ENCODE results near the gene FASTK.
"Not testable (repeated sequence)": the region's sequence is repeated elsewhere in the genome, so short reads cannot be mapped to it uniquely, and the experiment has no call there.

The FASTK gene

DNA sequence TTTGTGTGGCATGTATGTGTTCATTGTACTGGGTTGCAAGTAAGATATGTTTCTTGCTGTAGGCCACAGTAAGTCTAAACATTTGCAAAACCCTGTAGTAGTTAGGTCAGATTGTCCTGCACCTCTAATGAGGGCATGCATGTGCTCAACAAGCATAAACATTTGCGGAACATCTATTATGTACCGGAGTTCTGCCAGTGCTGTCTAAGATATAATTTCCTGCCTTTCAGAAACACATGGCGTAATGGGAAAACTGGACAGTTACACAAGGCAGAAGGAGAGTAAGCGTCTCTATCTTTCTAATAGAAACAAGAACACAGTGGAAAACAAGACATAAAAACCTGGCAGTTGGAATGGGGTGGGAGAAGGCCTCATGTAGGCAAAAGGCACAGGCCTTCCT lies 49.6 kb downstream of the FASTK start:
- no peak overlapping the region for H3K4me3 ChIP-seq (ENCODE audit: low read depth, low read length)
- DNase-seq (ENCODE audit: low read depth) = no peak
- TF ChIP-seq, protein P1, sequence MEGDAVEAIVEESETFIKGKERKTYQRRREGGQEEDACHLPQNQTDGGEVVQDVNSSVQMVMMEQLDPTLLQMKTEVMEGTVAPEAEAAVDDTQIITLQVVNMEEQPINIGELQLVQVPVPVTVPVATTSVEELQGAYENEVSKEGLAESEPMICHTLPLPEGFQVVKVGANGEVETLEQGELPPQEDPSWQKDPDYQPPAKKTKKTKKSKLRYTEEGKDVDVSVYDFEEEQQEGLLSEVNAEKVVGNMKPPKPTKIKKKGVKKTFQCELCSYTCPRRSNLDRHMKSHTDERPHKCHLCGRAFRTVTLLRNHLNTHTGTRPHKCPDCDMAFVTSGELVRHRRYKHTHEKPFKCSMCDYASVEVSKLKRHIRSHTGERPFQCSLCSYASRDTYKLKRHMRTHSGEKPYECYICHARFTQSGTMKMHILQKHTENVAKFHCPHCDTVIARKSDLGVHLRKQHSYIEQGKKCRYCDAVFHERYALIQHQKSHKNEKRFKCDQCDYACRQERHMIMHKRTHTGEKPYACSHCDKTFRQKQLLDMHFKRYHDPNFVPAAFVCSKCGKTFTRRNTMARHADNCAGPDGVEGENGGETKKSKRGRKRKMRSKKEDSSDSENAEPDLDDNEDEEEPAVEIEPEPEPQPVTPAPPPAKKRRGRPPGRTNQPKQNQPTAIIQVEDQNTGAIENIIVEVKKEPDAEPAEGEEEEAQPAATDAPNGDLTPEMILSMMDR (IDR thresholded peaks at IDR 0.05; ENCODE audit: control insufficient read depth, extremely low read depth, insufficient read depth) = no peak

DNA sequence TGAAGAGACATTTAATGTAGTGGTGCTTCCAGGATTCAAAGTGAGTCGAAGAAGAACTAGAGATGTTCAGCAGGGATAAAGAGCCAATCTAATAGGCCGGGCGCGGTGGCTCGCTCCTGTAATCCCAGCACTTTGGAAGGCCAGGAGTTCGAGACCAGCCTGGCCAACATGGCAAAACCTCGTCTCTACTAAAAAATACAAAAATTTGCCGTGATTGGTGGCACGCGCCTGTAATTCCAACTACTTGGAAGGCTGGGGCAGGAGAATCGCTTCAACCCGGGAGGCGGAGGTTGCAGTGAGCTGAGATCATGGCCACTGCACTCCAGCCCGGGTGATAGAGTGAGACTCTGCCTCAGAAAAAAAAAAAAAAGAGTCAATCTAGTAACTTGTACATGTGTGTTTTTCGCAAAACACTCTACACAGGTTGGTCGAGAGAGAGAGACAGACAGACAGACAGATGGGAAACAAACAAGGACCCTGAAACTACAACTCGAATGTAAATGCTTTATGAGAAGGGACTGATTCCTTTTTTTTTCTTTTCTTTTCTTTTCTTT lies 51.6 kb downstream of the FASTK start:
- H3K4me3 ChIP-seq (ENCODE audit: low read depth, low read length) = peak overlapping the region; percentile 94
- DNase-seq (ENCODE audit: low read depth) = no peak
- TF ChIP-seq, protein P1 (IDR thresholded peaks at IDR 0.05; ENCODE audit: control insufficient read depth, extremely low read depth, insufficient read depth) = no peak

DNA sequence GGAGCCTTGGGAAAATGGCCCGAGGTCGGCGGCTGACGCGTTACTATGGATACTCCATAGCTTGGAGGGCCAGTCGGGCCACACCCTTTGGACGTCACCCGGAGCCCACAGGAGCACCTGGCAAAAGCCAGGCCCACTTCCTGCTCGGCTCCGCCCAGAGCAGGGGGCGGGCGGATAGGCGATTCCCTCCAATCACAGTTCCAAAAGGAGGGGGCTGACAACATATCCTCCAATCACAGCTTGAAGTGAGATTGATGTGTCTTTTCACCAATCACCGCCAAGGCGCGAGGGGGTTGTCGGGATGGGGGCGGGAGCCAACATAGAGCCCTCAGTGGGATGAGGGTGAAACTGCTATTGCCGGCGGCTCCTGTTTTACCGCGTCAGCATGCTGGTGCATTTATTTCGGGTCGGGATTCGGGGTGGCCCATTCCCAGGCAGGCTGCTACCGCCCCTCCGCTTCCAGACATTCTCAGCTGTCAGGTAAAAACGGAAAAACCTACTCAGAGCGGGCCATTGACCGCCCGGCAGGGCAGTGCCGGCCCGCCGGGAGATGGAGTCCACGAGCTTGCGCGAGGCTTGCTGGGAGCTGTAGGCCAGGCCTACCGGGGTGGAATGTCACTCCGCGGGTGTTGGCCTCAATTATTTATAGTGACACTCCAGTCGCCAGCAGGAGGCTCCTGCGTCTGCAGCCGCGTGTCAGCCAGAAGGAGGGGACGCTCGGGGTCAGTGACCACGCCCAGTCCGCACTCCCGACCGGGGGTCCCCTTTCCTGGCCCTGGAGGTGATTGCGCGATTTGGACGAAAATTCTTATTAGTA lies 52.3 kb downstream of the FASTK start, which contains the start of gene ABCB8:
ABCB8 (plus strand) TSS at position 320 of the 817 bp plus-strand sequence; CDS start at position 386, 66 bp downstream.
- DNase-seq (ENCODE audit: low read depth) = peak; percentile 99
- H3K4me3 ChIP-seq (ENCODE audit: low read depth, low read length) = peak within 1 kb of the TSS; percentile 94
- TF ChIP-seq, protein P1 (IDR thresholded peaks at IDR 0.05; ENCODE audit: control insufficient read depth, extremely low read depth, insufficient read depth) = peak; percentile 69

DNA sequence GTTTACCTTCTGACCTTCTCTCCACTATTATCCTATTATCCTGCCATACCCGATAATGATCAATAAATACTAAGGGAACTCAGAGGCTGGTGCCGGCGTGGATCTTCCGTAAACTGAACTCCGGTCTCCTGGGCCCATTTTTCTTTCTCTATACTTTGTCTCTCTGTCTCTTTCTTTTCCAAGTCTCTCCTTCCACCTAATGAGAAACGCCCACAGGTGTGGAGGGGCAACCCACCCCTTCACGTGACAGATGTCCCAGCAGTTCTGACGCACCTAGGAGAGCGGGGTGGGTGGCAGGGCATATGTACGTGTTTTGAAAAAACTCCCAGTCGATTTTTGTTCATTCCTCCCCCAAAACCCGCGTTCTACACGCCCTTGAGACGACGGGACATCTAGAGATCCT lies 52.9 kb downstream of the FASTK start:
- H3K4me3 ChIP-seq (ENCODE audit: low read depth, low read length) = peak overlapping the region; percentile 94
- DNase-seq (ENCODE audit: low read depth) = not testable (repeated sequence)

DNA sequence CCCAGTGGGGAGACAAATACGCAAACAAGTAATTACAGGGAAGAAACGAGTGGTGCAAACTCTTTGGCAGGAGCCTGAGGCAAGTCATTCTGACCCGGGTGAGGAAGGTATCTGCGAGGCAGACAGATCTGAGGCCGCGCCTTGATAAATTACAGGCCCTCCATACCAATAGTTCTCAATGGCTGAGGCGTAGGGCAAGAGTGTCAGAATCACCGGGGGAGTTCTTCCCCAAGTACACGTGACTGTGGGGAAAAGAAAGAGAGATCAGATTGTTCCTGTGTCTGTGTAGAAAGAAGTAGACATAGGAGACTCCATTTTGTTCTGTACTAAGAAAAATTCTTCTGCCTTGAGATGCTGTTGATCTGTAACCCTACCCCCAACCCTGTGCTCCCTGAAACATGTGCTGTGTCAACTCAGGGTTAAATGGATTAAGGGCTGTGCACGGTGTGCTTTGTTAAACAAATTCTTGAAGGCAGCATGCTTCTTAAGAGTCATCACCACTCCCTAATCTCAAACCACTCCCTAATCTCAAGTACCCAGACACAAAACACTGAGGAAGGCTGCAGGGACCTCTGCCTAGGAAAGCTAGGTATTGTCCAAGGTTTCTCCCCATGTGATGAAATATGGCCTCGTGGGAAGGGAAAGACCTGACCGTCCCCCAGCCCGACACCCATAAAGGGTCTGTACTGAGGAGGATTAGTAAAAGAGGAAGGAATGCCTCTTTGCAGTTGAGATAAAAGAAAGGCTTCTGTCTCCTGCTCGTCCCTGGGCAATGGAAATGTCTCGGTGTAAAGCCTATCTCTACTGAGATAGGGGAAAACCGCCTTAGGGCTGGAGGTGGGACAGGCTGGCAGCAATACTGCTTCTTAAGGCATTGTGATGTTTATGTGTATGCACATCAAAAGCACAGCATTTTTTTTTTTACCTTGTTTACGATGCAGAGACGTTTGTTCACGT lies 53.6 kb downstream of the FASTK start:
- peak overlapping the region; percentile 94 for H3K4me3 ChIP-seq (ENCODE audit: low read depth, low read length)

More for the DNA sequence above, 53.6 kb downstream of the FASTK start:
- not testable (repeated sequence) for DNase-seq (ENCODE audit: low read depth)
